ENCODE measurements around the gene COL4A1.

COL4A1 gene

DNA sequence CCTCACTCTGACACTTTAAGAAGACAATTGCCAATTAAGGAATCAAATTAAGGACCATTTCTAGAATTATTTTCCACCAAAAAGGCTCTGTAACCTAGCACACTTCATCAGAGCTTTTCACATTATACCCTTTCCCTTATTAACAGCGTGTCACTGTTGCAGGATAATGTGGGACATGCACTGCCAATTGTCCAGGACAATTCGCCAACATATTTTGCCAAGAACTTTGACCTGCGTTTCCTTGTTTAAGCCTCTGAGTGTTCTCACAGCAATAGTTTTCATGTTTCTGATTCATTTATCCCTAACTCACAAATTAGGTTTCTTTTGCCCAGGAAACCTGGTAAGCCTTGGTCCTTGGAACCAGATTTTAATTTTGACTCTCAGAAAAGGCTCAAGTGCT lies 13.3 kb downstream of the COL4A1 start:
- TF ChIP-seq, protein P1, sequence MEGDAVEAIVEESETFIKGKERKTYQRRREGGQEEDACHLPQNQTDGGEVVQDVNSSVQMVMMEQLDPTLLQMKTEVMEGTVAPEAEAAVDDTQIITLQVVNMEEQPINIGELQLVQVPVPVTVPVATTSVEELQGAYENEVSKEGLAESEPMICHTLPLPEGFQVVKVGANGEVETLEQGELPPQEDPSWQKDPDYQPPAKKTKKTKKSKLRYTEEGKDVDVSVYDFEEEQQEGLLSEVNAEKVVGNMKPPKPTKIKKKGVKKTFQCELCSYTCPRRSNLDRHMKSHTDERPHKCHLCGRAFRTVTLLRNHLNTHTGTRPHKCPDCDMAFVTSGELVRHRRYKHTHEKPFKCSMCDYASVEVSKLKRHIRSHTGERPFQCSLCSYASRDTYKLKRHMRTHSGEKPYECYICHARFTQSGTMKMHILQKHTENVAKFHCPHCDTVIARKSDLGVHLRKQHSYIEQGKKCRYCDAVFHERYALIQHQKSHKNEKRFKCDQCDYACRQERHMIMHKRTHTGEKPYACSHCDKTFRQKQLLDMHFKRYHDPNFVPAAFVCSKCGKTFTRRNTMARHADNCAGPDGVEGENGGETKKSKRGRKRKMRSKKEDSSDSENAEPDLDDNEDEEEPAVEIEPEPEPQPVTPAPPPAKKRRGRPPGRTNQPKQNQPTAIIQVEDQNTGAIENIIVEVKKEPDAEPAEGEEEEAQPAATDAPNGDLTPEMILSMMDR (conservative IDR thresholded peaks at IDR 0.05) = no peak
- no peak overlapping the region for H3K27ac ChIP-seq

DNA sequence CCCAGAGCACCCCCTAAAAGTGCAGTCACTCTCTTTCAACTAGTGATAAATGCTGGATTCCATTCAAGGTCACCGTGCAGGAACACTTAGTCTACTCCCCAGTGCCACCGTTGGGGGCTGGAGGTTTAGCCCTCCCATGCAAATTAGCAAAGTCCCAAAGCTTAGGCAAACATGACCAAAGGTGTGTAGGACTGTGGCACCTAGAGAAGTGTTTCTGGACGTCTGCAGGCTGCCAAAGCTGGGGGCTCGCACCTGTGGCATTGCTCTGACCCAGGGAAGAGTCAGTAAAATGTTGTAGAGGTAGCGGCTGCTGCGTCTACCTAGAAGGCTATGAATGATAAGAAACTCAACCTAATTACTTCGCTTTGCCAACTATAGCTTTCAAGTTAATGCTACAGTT lies 13.9 kb downstream of the COL4A1 start:
- TF ChIP-seq, protein P1 (conservative IDR thresholded peaks at IDR 0.05) = no peak
- no peak overlapping the region for H3K27ac ChIP-seq

DNA sequence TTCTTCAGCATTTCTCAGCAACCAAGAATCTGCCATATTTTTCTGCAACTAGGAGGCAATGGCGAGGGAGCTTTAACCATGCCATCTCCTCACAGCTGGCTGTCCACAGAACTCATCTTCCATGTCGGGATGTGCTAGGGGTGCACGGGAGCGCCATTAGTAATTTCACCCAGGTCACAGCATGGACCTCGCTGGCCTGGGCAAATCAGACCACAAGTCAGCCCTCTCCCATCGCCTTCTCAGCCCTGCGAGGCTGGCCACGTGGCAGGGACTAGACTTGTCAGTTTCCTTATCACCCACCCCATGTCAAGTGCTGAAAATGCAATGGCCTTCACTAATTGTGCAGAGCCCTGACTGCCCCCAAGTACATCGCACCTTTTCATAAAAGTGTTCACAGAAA lies 15.7 kb downstream of the COL4A1 start:
- TF ChIP-seq, protein P1 (conservative IDR thresholded peaks at IDR 0.05) = no peak

DNA sequence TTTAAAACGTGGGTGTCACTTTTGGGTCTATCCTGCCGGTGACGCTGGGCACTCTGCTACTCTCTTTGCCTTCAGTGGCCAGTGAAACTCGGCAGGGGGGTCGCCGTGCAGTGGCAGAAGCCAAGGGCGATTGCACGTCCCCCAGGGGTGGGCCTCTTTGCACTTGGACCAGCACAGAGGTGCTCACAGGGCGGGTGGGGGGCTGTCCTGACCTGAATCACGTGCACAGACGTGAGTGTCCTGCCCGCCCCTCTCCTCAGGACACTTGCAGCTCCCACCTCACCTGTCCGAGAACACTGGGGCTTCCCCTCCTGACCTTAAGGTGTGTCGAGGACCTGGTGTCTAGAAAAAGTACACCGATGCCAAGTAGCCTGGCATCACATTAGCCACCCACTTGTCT lies 16.1 kb downstream of the COL4A1 start:
- H3K27ac ChIP-seq = no peak overlapping the region
- TF ChIP-seq, protein P1 (conservative IDR thresholded peaks at IDR 0.05) = no peak

More for the DNA sequence above, 15.7 kb downstream of the COL4A1 start:
- H3K27ac ChIP-seq = no peak overlapping the region

DNA sequence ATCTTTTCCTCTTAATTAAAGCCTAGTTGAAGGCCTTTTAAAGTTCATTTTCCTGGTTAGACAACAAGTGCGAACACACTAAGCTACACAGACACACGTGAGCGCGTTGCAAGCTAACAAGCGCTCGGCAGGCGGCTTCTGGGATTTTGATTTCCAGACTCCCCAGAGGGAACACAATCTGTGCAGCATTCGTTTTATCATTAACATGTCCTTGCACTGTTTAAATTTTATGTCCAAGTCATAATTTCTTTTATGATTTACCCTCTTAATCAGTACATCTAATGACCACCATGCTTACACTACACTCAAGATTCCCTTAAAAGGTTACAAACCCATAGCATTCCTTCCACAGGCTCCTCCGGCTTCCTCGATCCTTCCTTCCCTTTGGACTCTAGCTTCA lies 16.8 kb downstream of the COL4A1 start:
- TF ChIP-seq, protein P1 (conservative IDR thresholded peaks at IDR 0.05) = no peak
- no peak overlapping the region for H3K27ac ChIP-seq

DNA sequence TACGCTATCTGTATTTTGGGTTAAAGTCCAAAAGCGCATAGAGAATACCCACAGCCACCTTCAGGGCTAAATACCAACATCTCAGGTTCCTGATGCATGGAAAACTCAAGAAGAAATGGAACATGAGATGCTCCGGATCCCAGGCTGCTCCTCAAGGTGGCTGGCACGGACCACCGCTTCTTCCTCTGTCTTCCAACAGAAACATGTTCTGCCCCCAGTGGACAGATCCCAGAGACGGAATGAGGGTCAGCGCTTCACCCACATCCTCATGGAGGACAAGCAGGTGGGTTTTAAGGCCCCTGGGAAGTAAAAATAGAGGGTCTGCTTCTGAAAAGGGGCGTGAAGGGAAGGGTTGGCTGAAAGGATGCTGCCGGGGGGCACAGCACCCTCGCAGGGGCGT lies 17.3 kb downstream of the COL4A1 start:
- TF ChIP-seq, protein P1 (conservative IDR thresholded peaks at IDR 0.05) = peak; percentile 22; the same call in 1 of the 2 replicates
- H3K27ac ChIP-seq = no peak overlapping the region

DNA sequence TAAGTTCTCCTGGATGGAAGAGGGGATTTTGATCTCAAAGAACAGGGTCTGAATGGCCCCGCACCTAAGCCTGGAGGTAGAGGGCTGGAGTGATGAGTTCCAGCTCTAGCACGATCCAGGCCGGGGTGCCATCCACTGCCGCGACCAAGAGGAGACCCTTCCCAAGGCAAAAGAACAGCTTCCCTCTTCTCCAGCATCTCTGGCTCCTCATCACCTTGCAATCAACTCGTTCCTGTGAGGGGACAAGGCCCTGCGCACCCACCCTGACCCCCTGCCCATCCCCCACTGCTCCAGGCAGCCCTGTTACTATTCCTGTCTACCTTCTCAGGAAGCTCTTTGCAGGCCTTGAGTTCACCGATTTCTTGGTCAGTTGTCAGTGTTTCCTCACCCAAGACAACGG lies 17.8 kb downstream of the COL4A1 start:
- TF ChIP-seq, protein P1 (conservative IDR thresholded peaks at IDR 0.05) = no peak
- H3K27ac ChIP-seq = no peak overlapping the region

Measured in VCaP (cell line).